Panc1 (cell line): ENCODE data around the gene ELOVL2. TPM values are rescaled to one million over a fixed set of nuclear protein-coding genes. Genes with fewer than 3 reads are reported as not detected.

Experiments used
- ATAC-seq: fragments of 200-7000 bp; cut with Tn5 transposase; 2 replicates; pipeline ENCODE4 v1.9.1; 2020; ENCODE audit warnings: mild to moderate bottlenecking, moderate library complexity
- BruUV-seq: library from RNA; stranded (reverse); fragments of 400-500 nt; replicated peaks from 2 replicates; lab custom pipeline; 2021; lab: Mats Ljungman, UMichigan
- CTCF ChIA-PET: fragments of 300-600 bp; sonication (Branson Sonifier 250); formaldehyde crosslinking; loops from one replicate; lab custom pipeline; 2022; ENCODE audit warnings: antibody characterized with exemption; lab: Charles Lee
- POLR2A ChIA-PET: fragments of 300-600 bp; sonication (Branson Sonifier 250); formaldehyde crosslinking; loops from one replicate; lab custom pipeline; 2022; ENCODE audit warnings: antibody characterized with exemption; lab: Charles Lee
- DNase-seq: peaks from one replicate; pipeline ENCODE4 v3.0.0-alpha.2; 2010; ENCODE audit warnings: low read depth, low spot score
- H3K27ac ChIP-seq: 2 replicates; pipeline ENCODE4 v1.5.1; 2011; ENCODE audit warnings: mild to moderate bottlenecking, low read length, inconsistent platforms
- H3K27me3 ChIP-seq: fragments of 200-500 bp; sonication (Bioruptor generic); 2 replicates; pipeline ENCODE4 v1.6.0; 2014; ENCODE audit warnings: low read length, inconsistent platforms; ENCODE audit not compliant: control insufficient read depth, insufficient read depth
- H3K36me3 ChIP-seq: fragments of 200-500 bp; sonication (Bioruptor generic); 2 replicates; pipeline ENCODE4 v1.5.1; 2014; ENCODE audit warnings: inconsistent platforms, mild to moderate bottlenecking, low read length, moderate library complexity; ENCODE audit not compliant: control insufficient read depth, insufficient read depth
- H3K4me1 ChIP-seq: 2 replicates; pipeline ENCODE4 v1.5.1; 2011; ENCODE audit warnings: inconsistent platforms, mild to moderate bottlenecking, low read length, moderate library complexity; ENCODE audit not compliant: control insufficient read depth, insufficient read depth
- H3K4me3 ChIP-seq, 2 experiments: 2 replicates each; pipeline ENCODE4 v1.5.1; 2011 to 2012; ENCODE audit warnings: low read depth in 2 of 2, low read length in 2 of 2, mild to moderate bottlenecking in 2 of 2, inconsistent platforms in 1 of 2, moderate library complexity in 1 of 2
- H3K9me3 ChIP-seq: fragments of 200-500 bp; sonication (Bioruptor generic); 2 replicates; pipeline ENCODE4 v1.5.1; 2014; ENCODE audit warnings: low read depth, mild to moderate bottlenecking, inconsistent platforms, low read length, moderate library complexity; ENCODE audit not compliant: control insufficient read depth, insufficient read depth
- POLR2AphosphoS5 ChIP-seq: IDR thresholded peaks from 2 replicates; pipeline ENCODE4 v1.6.1; 2012; ENCODE audit warnings: mild to moderate bottlenecking, low read depth, low read length, moderate library complexity
- SIN3A ChIP-seq: IDR thresholded peaks from 2 replicates; pipeline ENCODE4 v1.6.1; 2012; ENCODE audit warnings: low read depth, mild to moderate bottlenecking, low read length, moderate library complexity, borderline replicate concordance; ENCODE audit not compliant: insufficient read depth
- TCF7L2 ChIP-seq: IDR thresholded peaks from 2 replicates; pipeline ENCODE4 v1.6.1; 2011; ENCODE audit warnings: mild to moderate bottlenecking, low read depth, low read length, inconsistent platforms
- in situ Hi-C: cut with HindIII; loops from 2 replicates; pipeline ENCODE4 v1.10.0; 2016; ENCODE audit warnings: low sequenced_read_pairs, low pct_unique_long_range_greater_than_20kb
- intact Hi-C: fragments of 100-400 bp; cut with micrococcal nuclease; formaldehyde crosslinking; loops from one replicate; pipeline ENCODE4 v1.10.0; 2022; ENCODE audit not compliant: unreplicated experiment
- total RNA-seq: library from RNA; stranded (reverse); gene quantifications from one replicate; pipeline ENCODE4 v1.2.1, GENCODE V29; 2021; ENCODE audit not compliant: unreplicated experiment
- TF ChIP-seq, protein P1 (sequence below): fragments of 450-650 bp; IDR thresholded peaks from 2 replicates; pipeline ENCODE4 v1.5.1; 2017; ENCODE audit warnings: mild to moderate bottlenecking
- TF ChIP-seq, protein P2 (sequence below), 2 experiments: IDR thresholded peaks; 2 replicates each; pipeline ENCODE4 v1.6.1; 2011 to 2012; ENCODE audit warnings: low read depth in 2 of 2, control low read depth in 1 of 2, low read length in 1 of 2, mild to moderate bottlenecking in 1 of 2, moderate library complexity in 1 of 2; ENCODE audit not compliant: insufficient read depth in 1 of 2

The ELOVL2 gene
- total RNA-seq, 1 experiment from 2014 or later = 27.8 TPM

DNA sequence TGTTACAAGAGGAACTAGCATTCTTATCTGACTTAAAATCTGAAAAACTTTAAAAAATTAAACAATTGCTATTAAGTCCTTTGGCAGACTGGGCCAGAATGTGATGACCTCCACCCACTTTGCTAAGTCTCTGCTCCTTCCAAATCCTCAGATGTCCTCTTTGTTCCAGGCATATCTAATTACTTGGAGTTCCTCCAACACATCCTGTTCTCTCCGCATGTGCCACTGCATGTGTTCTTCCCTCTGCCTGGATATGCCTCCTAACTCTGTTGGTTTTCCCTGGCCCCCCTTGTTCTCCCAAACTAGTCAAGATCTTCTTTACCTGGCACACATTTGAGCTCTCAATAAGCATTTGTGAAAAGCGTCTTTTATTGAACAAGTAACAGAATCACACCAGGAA, 23.1 kb downstream of the ELOVL2 start:
- Histone ChIP-seq H3K4me3 (no peak overlapping the region), H3K9me3 (no peaks in the 10 kb centered on the region), H3K27me3 (no peaks in the 10 kb centered on the region), H3K36me3 (no peaks in the 10 kb centered on the region), H3K4me1 (peaks cover 22% of the 10 kb centered on the region), H3K27ac (no peak overlapping the region)
- in situ Hi-C loops = no loop called here
- CTCF ChIA-PET = no interaction called here
- intact Hi-C loops = no loop called here
- TF ChIP-seq, protein P1, sequence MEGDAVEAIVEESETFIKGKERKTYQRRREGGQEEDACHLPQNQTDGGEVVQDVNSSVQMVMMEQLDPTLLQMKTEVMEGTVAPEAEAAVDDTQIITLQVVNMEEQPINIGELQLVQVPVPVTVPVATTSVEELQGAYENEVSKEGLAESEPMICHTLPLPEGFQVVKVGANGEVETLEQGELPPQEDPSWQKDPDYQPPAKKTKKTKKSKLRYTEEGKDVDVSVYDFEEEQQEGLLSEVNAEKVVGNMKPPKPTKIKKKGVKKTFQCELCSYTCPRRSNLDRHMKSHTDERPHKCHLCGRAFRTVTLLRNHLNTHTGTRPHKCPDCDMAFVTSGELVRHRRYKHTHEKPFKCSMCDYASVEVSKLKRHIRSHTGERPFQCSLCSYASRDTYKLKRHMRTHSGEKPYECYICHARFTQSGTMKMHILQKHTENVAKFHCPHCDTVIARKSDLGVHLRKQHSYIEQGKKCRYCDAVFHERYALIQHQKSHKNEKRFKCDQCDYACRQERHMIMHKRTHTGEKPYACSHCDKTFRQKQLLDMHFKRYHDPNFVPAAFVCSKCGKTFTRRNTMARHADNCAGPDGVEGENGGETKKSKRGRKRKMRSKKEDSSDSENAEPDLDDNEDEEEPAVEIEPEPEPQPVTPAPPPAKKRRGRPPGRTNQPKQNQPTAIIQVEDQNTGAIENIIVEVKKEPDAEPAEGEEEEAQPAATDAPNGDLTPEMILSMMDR = no peak
- no peak for TF ChIP-seq TCF7L2
- TF ChIP-seq, protein P2, sequence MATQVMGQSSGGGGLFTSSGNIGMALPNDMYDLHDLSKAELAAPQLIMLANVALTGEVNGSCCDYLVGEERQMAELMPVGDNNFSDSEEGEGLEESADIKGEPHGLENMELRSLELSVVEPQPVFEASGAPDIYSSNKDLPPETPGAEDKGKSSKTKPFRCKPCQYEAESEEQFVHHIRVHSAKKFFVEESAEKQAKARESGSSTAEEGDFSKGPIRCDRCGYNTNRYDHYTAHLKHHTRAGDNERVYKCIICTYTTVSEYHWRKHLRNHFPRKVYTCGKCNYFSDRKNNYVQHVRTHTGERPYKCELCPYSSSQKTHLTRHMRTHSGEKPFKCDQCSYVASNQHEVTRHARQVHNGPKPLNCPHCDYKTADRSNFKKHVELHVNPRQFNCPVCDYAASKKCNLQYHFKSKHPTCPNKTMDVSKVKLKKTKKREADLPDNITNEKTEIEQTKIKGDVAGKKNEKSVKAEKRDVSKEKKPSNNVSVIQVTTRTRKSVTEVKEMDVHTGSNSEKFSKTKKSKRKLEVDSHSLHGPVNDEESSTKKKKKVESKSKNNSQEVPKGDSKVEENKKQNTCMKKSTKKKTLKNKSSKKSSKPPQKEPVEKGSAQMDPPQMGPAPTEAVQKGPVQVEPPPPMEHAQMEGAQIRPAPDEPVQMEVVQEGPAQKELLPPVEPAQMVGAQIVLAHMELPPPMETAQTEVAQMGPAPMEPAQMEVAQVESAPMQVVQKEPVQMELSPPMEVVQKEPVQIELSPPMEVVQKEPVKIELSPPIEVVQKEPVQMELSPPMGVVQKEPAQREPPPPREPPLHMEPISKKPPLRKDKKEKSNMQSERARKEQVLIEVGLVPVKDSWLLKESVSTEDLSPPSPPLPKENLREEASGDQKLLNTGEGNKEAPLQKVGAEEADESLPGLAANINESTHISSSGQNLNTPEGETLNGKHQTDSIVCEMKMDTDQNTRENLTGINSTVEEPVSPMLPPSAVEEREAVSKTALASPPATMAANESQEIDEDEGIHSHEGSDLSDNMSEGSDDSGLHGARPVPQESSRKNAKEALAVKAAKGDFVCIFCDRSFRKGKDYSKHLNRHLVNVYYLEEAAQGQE (IDR thresholded peaks at IDR 0.05; ENCODE audit: insufficient read depth in 1 of 2, low read depth in 2 of 2, low read length in 1 of 2) = no peak
- TF ChIP-seq SIN3A = no peak
- TF ChIP-seq POLR2AphosphoS5 = no peak
- POLR2A ChIA-PET = no interaction called here
- BruUV-seq = no TSS peak
- no peak for ATAC-seq
- DNase-seq = no peak

DNA sequence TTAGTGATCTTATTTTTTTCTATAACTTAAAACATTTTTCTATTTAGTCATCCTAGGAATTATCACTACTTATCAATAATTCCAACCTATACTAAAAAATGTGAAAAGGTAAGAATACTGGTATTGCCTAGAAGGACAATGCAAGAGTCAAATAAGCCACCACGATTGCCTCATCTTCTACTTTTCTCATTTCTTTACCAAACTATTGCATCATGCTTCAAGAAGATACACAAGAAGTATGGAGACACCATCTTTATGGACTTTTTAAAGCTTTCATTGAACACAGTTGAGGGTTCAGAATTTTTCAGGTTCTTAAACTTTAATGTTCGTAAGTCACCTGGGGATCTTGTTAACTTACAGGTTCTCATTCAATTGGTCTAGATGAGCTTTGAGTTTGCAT, 25.9 kb downstream of the ELOVL2 start:
- CTCF ChIA-PET = no interaction called here
- BruUV-seq = no TSS peak
- TF ChIP-seq SIN3A (no peak), TCF7L2 (no peak), POLR2AphosphoS5 (no peak)
- TF ChIP-seq, protein P2 (IDR thresholded peaks at IDR 0.05; ENCODE audit: insufficient read depth in 1 of 2, low read depth in 2 of 2, low read length in 1 of 2) = no peak
- TF ChIP-seq, protein P1 = no peak

More for the DNA sequence above, 25.9 kb downstream of the ELOVL2 start:
- Histone ChIP-seq H3K4me3 (no peak overlapping the region), H3K9me3 (no peaks in the 10 kb centered on the region), H3K27me3 (no peaks in the 10 kb centered on the region), H3K4me1 (peaks cover 9% of the 10 kb centered on the region), H3K36me3 (no peaks in the 10 kb centered on the region), H3K27ac (0 out of 2 replicates have a peak overlapping the region, but pooled peaks have one; percentile 39)
- no peak for ATAC-seq
- intact Hi-C loops (no loop called here), in situ Hi-C loops (no loop called here)
- DNase-seq = no peak
- POLR2A ChIA-PET = no interaction called here
